Measurements from ENCODE around the gene MARVELD1. TPM values are rescaled to one million over a fixed set of nuclear protein-coding genes. Genes with fewer than 3 reads are reported as not detected.

Gene MARVELD1
- total and polyA plus RNA-seq, 2 of the 4 experiments (the other 2 are of a cell fraction): 12.0 to 68.1 TPM

- Histone ChIP-seq H3K79me1 (ENCODE audit: low read depth in 1 of 2, low read length in 2 of 2) (peaks cover 11 to 65% of the 10 kb centered on the region in 2 experiments), H3K27ac (ENCODE audit: insufficient read depth, low read length) (no peak overlapping the region), H3K4me3 (ENCODE audit: insufficient read depth, low read depth, low read length) (no peak overlapping the region), H2AK5ac (ENCODE audit: low read depth, low read length) (no peak overlapping the region), H3K9me3 (ENCODE audit: control insufficient read depth, insufficient read depth, low read length) (no peaks in the 10 kb centered on the region), H2BK5ac (ENCODE audit: low read depth, low read length, poor library complexity, severe bottlenecking) (no peak overlapping the region), H3K23ac (ENCODE audit: low read depth, low read length) (no peak overlapping the region), H3K9me1 (ENCODE audit: insufficient read depth, low read length) (peaks cover 10% of the 10 kb centered on the region), H3K9ac (ENCODE audit: low read depth, low read length) (no peak overlapping the region), H4K91ac (ENCODE audit: insufficient read depth, low read depth, low read length) (no peak overlapping the region), H3K4me2 (ENCODE audit: low read depth, low read length) (no peak overlapping the region), H3K4ac (ENCODE audit: low read depth, low read length) (no peak overlapping the region), H2AFZ (replicated peaks; ENCODE audit: low read length, poor library complexity) (no peak overlapping the region), H3K56ac (ENCODE audit: extremely low read depth, insufficient read depth, low read length) (no peak overlapping the region), H3K18ac (ENCODE audit: low read depth, low read length) (no peak overlapping the region), H3K14ac (replicated peaks; ENCODE audit: low read depth, low read length) (no peak overlapping the region), H2BK120ac (ENCODE audit: low read depth, low read length) (no peak overlapping the region), H4K20me1 (ENCODE audit: insufficient read depth, low read length) (peaks cover 52% of the 10 kb centered on the region), H3K4me1 (ENCODE audit: control insufficient read depth, insufficient read depth, low read length) (peaks cover 10% of the 10 kb centered on the region), H2BK20ac (ENCODE audit: low read depth, low read length) (no peak overlapping the region), H2BK15ac (ENCODE audit: low read depth, low read length) (no peak overlapping the region), H4K5ac (ENCODE audit: low read depth, low read length) (no peak overlapping the region), H2AK9ac (replicated peaks; ENCODE audit: low read depth, low read length, poor library complexity) (no peak overlapping the region), H4K8ac (ENCODE audit: low read depth in 2 of 2, low read length in 2 of 2) (no peak overlapping the region), H3K27me3 (ENCODE audit: control insufficient read depth, insufficient read depth, low read length) (no peaks in the 10 kb centered on the region), H3K36me3 (ENCODE audit: control insufficient read depth, insufficient read depth, low read length) (peaks cover 52% of the 10 kb centered on the region)
- CTCF ChIA-PET: no interaction called here
- no TSS peak for BruUV-seq (replicated peaks)
- DNase-seq (no peak), ATAC-seq (ENCODE audit: low read depth) (no peak)
- POLR2A ChIA-PET (ENCODE audit: unreplicated experiment): interaction anchor here (0.6 kb wide), 1 partner anchor 120 kb away, joined by 8 read pairs; no protein-coding TSS in a partner anchor
- in situ Hi-C loops (cut with MboI; ENCODE audit: low sequenced_read_pairs) (loop anchor here (5.0 kb wide), 1 partner anchor 53 kb away; no protein-coding TSS in a partner anchor), intact Hi-C loops (cut with micrococcal nuclease) (no loop called here), dilution Hi-C loops (cut with HindIII; ENCODE audit: low sequenced_read_pairs, unreplicated experiment) (no loop called here)
- WGBS, 2 experiments (ENCODE audit: extremely low coverage in 2 of 2, insufficient read length in 1 of 2): 94% methylated on average over 14 of the region's 16 CpGs; no CpG with 5 or more reads in 1 of the 2 experiments
- TF ChIP-seq RFX5 (IDR thresholded peaks at IDR 0.05; ENCODE audit: low read depth, low read length) (no peak), BHLHE40 (IDR thresholded peaks at IDR 0.05; ENCODE audit: low read depth, low read length) (no peak), MXI1 (IDR thresholded peaks at IDR 0.05; ENCODE audit: borderline replicate concordance, low read depth, low read length) (no peak), CEBPB (IDR thresholded peaks at IDR 0.05; ENCODE audit: low read depth, low read length) (no peak), CHD1 (IDR thresholded peaks at IDR 0.05; ENCODE audit: low read depth, low read length) (no peak), USF2 (IDR thresholded peaks at IDR 0.05; ENCODE audit: low read depth, low read length) (no peak), FOS (IDR thresholded peaks at IDR 0.05; ENCODE audit: low read depth, low read length) (no peak), RAD21 (IDR thresholded peaks at IDR 0.05; ENCODE audit: low read length) (no peak), MAZ (IDR thresholded peaks at IDR 0.05; ENCODE audit: borderline replicate concordance, low read depth, low read length) (no peak), RCOR1 (IDR thresholded peaks at IDR 0.05; ENCODE audit: insufficient replicate concordance, low read length) (no peak), MAFK (IDR thresholded peaks at IDR 0.05; ENCODE audit: low read depth, low read length) (no peak), SMC3 (IDR thresholded peaks at IDR 0.05; ENCODE audit: low read depth, low read length) (no peak), NFE2L2 (IDR thresholded peaks at IDR 0.05; ENCODE audit: low read depth, low read length) (no peak), ELK1 (IDR thresholded peaks at IDR 0.05; ENCODE audit: borderline replicate concordance, low read depth, low read length) (no peak), POLR2A (IDR thresholded peaks at IDR 0.05; ENCODE audit: low read depth, low read length) (no peak), CTCF (conservative IDR thresholded peaks at IDR 0.05; ENCODE audit: low read depth, low read length) (no peak)
Observed at GRCh38 chr10:97679594-97679993, 33.9 kb upstream of the MARVELD1 start.

All from IMR-90 (cell line).